ENCODE results near the gene PIGV. TPM values are rescaled to one million over a fixed set of nuclear protein-coding genes. Genes with fewer than 3 reads are reported as not detected.

PIGV gene
- total and polyA plus RNA-seq, 12 donors = 6.7 to 43.1 (median 28.4) TPM

DNA sequence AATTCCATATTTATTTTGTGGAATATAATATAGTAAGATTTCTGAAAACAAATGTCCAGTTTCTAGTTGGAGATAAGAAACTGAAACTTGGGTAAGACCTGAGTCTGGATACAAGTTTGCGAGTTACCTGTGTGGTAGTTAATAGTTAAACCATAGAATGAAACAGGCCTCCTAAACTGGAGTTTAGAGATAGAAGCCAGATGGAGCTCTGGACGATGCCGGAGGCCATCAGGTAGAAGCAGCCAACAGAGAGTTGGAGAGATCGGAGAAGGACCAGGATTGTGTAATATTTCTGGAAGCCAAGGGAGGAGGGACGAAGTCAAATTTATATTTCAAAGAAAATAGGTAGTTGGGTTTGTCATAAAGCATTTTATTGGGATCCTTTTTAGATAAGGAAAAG, 46.8 kb upstream of the PIGV start:
- Histone ChIP-seq H3K9me3 (replicated peaks in 1 of 3) (no peaks in the 10 kb centered on the region), H3K4me1 (replicated peaks in 1 of 2) (peaks cover 19 to 47% of the 10 kb centered on the region in 2 donors), H3K27me3 (no peaks in the 10 kb centered on the region), H3K4me3 (no peak overlapping the region), H3K27ac (peak overlapping the region in 1 of 5 donors; percentile 23), H3K36me3 (replicated peaks in 1 of 2) (peaks cover 0 to 44% of the 10 kb centered on the region in 2 donors)
- DNase-seq = no peak
- no peak for TF ChIP-seq POLR2A (IDR thresholded peaks at IDR 0.05)
- TF ChIP-seq, protein P1, sequence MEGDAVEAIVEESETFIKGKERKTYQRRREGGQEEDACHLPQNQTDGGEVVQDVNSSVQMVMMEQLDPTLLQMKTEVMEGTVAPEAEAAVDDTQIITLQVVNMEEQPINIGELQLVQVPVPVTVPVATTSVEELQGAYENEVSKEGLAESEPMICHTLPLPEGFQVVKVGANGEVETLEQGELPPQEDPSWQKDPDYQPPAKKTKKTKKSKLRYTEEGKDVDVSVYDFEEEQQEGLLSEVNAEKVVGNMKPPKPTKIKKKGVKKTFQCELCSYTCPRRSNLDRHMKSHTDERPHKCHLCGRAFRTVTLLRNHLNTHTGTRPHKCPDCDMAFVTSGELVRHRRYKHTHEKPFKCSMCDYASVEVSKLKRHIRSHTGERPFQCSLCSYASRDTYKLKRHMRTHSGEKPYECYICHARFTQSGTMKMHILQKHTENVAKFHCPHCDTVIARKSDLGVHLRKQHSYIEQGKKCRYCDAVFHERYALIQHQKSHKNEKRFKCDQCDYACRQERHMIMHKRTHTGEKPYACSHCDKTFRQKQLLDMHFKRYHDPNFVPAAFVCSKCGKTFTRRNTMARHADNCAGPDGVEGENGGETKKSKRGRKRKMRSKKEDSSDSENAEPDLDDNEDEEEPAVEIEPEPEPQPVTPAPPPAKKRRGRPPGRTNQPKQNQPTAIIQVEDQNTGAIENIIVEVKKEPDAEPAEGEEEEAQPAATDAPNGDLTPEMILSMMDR (IDR thresholded peaks at IDR 0.05) = no peak
- intact Hi-C loops (cut with DNase I) = no loop called here
- 74 to 79% (median 77%) methylated on average over 5 of the region's 5 CpGs for WGBS, 4 donors

DNA sequence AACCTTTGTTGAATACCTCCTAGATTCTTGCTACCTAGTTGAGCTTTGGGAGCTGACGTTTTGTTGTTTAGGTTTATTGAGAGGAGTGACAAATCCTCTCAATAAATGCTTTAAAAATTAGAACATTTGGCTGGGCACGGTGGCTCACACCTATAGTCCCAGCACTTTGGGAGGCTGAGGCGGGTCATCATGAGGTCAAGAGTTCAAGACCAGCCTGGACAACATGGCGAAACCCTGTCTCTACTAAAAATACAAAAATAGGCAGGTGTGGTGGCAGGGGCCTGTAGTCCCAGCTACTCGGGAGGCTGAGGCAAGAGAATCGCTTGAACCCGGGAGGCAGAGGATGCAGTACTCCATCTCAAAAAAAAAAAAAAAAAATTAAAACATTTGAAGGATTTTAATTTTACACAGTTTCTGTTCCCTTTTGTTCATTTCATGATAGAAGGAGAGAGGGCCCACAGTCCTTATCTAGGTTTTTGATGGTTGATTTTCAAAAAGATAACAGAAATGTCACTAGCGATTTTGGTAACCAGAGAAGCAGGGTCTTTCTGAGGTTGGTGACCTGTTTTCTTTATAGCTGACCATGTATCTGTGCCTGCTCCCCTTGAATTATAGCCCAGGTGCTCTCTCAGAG, 44.2 kb upstream of the PIGV start:
- no peak for DNase-seq
- Histone ChIP-seq H3K4me1 (replicated peaks in 1 of 2) (peaks cover 26 to 69% of the 10 kb centered on the region in 2 donors), H3K27me3 (no peaks in the 10 kb centered on the region), H3K36me3 (replicated peaks in 1 of 2) (peaks cover 0 to 29% of the 10 kb centered on the region in 2 donors), H3K9me3 (replicated peaks in 1 of 3) (no peaks in the 10 kb centered on the region), H3K4me3 (no peak overlapping the region), H3K27ac (peak overlapping the region in 3 of 5 donors; percentile 24 to 82 (median 76))
- TF ChIP-seq, protein P1 (IDR thresholded peaks at IDR 0.05) = no peak
- no peak for TF ChIP-seq POLR2A (IDR thresholded peaks at IDR 0.05)
- 71 to 81% (median 77%) methylated on average over 8 of the region's 8 CpGs for whole genome bisulfite sequencing, 4 donors
- intact Hi-C loops (cut with DNase I) = no loop called here

DNA sequence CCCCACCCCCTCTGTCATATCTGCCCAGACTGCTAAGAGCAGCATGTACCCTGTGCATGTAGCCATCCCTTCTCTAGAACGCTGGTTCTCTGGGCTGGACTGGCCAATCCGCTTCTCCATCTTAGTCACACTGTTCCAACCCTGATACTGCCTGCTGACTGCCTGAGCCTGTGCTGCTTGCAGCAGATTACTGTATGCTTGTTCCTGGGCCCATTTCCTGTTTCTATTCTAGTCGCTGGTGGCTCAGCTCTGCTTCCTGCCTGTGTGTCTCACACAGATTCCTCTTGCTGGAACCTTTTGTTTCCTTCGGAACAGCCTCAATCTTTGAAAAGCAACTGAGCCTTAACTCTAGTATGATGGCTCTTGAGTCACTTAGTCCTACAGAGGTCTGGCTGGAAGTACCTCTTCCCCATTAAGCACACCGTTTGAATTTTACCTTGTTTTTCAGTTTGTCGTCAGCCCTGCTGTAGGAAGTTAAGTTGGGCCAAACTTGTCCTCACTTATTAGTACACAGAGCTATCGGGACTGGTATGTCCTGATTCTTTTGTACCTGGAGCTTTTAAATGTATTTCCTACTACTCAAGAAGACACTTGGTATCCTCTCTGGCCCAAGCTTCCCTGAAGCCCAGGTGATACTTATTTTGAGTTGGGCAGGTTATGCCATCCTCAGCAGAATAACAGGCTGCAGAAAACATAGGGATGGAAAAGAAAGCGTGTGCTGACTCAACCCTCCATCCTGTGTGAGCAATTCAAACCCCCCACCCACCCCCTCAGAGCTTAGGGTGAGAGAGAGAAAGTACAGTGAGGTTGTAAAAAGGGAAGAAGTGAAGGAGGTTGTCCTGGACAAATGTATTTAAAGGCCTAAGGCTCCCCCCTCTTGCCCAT, 43.4 kb upstream of the PIGV start:
- Histone ChIP-seq H3K9me3 (replicated peaks in 1 of 3) (no peaks in the 10 kb centered on the region), H3K36me3 (replicated peaks in 1 of 2) (peaks cover 0 to 27% of the 10 kb centered on the region in 2 donors), H3K27ac (peak overlapping the region in 3 of 5 donors; percentile 35 to 82 (median 76)), H3K4me1 (replicated peaks in 1 of 2) (peaks cover 28 to 72% of the 10 kb centered on the region in 2 donors), H3K27me3 (no peaks in the 10 kb centered on the region), H3K4me3 (peak overlapping the region in 1 of 4 donors; percentile 9)
- TF ChIP-seq, protein P1 (IDR thresholded peaks at IDR 0.05) = no peak
- no peak for TF ChIP-seq POLR2A (IDR thresholded peaks at IDR 0.05)
- intact Hi-C loops (cut with DNase I) = no loop called here
- 46 to 55% (median 48%) methylated on average over 6 to 8 of the region's 8 CpGs for WGBS, 4 donors
- peak; percentile 62 to 90 (median 79) for DNase-seq

DNA sequence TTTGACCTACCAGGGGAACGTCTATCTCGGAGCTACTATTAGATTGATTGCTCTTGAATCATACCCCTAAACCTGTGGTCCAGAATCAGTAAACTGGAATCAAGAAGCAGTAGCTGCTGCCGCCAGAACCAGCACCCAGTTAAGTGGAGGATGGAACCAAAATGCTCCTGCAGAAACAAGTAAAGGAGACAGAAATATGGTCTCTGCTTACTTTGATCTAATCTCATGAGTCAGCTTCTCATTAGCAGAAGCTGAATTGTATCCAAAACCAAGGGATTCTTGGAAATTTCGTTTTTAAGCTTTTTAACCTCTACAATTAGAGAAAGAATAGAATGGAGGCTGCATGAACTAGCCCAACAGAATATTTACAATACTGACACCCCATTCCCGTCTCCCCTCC, 42.6 kb upstream of the PIGV start:
- DNase-seq = no peak
- H3K27ac ChIP-seq = peak overlapping the region in 4 of 5 donors; percentile 25 to 82 (median 56)
- WGBS, 4 donors = 31 to 36% (median 33%) methylated on average over 5 of the region's 5 CpGs
- TF ChIP-seq POLR2A (IDR thresholded peaks at IDR 0.05) = no peak
- intact Hi-C loops (cut with DNase I) = no loop called here
- peaks cover 28 to 80% of the 10 kb centered on the region in 2 donors for H3K4me1 ChIP-seq (replicated peaks in 1 of 2)
- H3K9me3 ChIP-seq (replicated peaks in 1 of 3) = no peaks in the 10 kb centered on the region
- H3K36me3 ChIP-seq (replicated peaks in 1 of 2) = peaks cover 0 to 24% of the 10 kb centered on the region in 2 donors
- H3K27me3 ChIP-seq = no peaks in the 10 kb centered on the region
- no peak overlapping the region for H3K4me3 ChIP-seq

All from adrenal gland (tissue), 12 donors.